HT-29 (cell line): ENCODE data around the gene KMT2D. TPM values are rescaled to one million over a fixed set of nuclear protein-coding genes. Genes with fewer than 3 reads are reported as not detected.

Source experiments
- DNase-seq: peaks from one replicate; pipeline ENCODE4 v3.0.0-alpha.2; 2015; ENCODE audit warnings: low spot score
- total RNA-seq: library from RNA; depleted of rRNA; stranded (reverse); fragments of >200 nt; shearing (Covaris generic); gene quantifications from 2 replicates; pipeline ENCODE4 v1.2.3, GENCODE V29; 2014; rRNA removed

KMT2D gene
- total RNA-seq: 28.3 and 32.4 TPM in 2 replicates

DNA sequence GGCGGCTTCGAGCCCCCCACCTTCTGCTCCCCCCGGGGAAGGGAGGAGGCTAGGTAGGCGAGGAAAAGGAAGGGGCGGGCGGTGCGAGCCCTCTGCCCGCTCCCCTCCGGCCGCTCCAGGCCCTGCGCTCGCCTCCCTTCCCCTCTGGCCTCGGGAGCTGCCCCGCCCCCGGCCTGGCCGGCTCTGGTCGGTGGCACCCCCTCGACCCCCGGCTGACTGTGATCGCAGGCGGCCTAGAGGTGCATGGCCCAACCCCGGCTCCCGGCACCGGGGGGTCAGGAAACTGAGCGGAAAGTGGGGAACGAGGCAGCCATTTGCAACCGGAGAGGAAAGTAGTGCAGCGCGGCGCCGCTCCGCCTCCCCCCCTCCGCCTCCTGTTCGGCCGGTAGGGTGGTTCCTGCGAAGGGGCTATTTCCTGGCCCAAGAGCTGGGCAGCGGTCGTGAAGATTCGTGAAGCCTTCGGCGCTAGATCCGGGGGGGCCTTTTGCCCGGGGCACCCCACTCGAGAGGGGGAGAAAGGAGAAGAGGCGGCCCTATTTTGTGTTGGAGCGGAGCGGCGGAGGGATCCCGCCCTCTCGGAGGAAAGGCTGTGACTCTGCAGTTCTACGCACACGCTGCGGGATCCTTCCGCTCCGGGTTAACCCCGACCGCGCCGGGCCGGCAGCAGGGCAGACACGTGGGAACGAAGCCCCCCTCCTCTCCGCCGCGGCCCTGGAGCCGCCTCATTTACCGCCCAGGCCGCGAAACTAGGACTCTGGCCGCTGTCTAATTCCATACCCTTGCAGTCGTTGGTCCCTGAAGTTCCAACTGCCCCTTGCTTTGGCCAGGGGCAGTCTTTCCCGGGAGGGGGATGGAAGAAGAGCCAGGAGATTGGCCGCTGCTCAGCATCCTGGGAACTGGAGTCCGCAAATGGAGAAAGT, at the start of gene KMT2D:
Gene KMT2D (minus strand): TSS at position 558 of the 920 bp plus-strand sequence. CDS start 5,470 bp downstream, outside the sequence.
- peak; percentile 90 for DNase-seq

- no peak for DNase-seq
Measured at GRCh38 chr12:49109641-49110463, 49.3 kb upstream of the KMT2D start.

GRCh38 chr12:49108958-49109404, 48.4 kb upstream of the KMT2D start:
- DNase-seq: peak; percentile 53

GRCh38 chr12:49105504-49106084, 45.0 kb upstream of the KMT2D start:
- peak; percentile 51 for DNase-seq

GRCh38 chr12:49104822-49105221, 44.2 kb upstream of the KMT2D start:
- DNase-seq: no peak

- DNase-seq: no peak
Measured at GRCh38 chr12:49100380-49100779, 39.8 kb upstream of the KMT2D start.

- DNase-seq: no peak
Measured at GRCh38 chr12:49098703-49099102, 38.1 kb upstream of the KMT2D start.

GRCh38 chr12:49098035-49098451, 37.4 kb upstream of the KMT2D start:
- DNase-seq: peak; percentile 70

DNA sequence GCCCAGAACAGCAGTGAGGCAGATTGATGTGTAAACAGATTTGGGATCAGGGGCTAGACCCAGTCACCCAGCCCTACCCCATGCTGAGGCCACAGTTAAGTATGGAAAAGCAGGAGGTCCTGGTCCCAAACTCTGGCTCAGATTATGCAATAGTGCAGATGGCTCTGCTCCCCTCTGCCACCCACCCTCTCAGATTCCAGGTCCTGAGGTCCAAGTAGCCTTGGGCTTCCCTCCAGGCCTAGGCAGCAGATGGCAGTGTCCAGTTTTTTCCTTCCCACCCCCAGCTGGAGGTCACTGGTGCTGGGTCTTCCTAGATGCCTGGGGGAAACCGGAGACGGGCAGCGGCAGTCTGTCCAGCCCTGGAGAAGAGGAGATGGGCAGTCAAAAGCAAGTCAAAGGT, 36.8 kb upstream of the KMT2D start:
- no peak for DNase-seq

DNA sequence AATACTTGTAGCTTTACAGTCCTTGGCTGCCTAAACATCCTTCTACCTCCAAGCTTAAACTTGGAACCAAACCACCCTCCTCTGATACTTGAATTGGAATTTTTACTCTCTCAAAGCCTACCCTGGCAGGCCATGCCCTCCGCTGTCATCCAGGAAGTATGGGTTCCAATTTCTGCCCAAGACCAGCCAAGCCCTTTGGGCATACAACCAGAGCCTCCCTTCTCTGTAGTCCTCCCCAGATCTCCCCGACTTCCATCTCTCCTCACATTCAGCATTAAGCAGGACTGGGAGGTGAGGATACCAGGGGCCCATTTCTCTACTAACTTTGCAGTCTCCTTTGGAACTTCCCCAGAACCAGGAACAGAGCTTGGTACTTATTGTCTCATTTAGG, 34.4 kb upstream of the KMT2D start:
- no peak for DNase-seq

DNA sequence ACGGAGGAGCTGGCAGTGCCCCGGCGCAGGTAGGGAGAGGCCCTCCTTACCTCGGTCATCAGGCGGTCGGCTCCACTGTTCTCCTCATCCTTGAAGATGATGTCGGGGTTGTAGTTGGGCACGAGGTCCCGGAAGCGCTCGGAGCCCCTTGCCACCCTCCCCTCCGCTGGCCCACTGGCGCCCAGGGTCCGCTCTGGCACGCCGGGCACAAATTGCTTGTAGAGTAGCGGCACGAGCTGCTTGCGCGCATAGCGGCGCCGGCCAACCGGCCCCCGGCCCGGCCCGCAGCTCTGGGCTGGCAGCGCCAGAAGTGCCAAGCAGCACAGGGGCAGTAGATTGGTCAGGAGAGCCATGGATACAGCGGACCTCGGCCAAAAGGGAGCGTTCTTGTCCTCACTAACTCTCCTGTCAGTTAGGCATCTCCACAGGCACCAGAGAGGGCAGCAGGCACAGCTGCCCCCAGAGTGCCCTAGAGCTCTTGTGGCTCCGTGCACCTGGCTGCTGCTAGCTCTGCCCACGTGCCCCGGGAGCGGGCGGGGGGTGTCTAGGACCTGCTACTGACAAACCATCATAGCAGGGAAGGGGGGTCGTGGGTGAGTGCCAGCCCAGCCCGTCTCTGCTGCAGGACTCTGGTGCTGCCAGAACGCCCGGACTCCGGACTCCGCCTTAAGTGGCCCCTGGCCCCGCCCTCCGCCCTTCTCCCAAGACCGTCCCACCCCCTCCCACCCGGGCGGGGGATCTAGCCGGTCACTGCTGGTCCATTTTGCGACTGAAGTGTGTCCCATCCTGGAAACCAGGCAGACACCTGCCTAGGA, 33.8 kb upstream of the KMT2D start, which contains the start of gene DHH:
Gene DHH (minus strand): TSS at position 642 of the 815 bp plus-strand sequence. CDS start 289 bp downstream, at position 353.
- no peak for DNase-seq

- DNase-seq: no peak
Measured at GRCh38 chr12:49093792-49094159, 33.2 kb upstream of the KMT2D start.

GRCh38 chr12:49092816-49093406, 32.3 kb upstream of the KMT2D start:
- DNase-seq: no peak

DNA sequence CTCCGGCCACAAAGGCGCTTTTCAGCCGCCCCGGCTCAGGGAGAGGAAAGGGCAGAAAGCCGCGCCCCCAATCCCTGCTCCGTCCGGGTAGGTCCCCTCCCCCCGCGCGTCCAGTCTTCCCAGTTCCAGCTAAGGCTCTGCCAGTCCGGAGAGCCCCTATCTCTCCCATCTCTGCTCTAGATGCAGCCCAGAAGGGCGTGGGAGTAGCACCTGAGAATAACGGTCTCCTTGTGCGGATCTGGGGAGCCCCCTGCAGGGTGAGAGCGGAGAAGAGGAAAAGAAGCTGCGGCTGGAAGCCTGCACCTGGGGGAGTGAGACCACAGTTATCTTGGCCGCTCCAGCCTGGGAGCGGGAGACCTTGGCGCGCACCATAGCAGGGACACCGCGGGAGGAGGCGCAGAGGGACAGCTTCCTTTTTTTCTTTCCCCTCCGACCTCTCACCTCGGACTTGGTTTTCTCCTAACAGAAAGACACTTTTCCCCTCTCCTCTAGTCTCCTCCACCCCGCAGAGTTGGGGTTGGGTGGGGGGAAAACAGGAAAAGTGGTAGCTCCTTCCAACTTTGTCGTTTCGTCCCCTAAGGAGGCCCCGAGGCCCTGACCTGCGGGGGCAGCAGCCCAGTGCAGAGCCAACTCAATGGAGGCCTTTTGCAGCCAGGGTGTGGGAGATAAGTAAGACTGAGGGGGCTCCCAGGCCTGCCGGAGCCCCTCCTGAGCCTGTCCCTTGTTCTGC, 31.7 kb upstream of the KMT2D start:
- DNase-seq: peak; percentile 58

DNA sequence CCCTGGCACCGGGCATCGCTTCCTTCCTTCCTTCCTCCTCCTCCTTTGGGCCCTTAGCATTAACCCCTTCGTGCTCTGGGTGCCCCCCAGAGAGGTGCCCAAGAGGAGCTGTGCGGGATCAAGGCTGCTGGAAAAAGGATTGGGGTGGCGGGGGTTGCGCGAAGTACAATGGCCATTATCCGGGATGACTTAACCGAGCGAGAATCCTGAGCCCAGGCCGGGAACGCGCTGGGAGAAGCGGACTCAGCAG, 31.2 kb upstream of the KMT2D start:
- no peak for DNase-seq

- DNase-seq: no peak
Measured at GRCh38 chr12:49091056-49091835, 30.7 kb upstream of the KMT2D start.

DNA sequence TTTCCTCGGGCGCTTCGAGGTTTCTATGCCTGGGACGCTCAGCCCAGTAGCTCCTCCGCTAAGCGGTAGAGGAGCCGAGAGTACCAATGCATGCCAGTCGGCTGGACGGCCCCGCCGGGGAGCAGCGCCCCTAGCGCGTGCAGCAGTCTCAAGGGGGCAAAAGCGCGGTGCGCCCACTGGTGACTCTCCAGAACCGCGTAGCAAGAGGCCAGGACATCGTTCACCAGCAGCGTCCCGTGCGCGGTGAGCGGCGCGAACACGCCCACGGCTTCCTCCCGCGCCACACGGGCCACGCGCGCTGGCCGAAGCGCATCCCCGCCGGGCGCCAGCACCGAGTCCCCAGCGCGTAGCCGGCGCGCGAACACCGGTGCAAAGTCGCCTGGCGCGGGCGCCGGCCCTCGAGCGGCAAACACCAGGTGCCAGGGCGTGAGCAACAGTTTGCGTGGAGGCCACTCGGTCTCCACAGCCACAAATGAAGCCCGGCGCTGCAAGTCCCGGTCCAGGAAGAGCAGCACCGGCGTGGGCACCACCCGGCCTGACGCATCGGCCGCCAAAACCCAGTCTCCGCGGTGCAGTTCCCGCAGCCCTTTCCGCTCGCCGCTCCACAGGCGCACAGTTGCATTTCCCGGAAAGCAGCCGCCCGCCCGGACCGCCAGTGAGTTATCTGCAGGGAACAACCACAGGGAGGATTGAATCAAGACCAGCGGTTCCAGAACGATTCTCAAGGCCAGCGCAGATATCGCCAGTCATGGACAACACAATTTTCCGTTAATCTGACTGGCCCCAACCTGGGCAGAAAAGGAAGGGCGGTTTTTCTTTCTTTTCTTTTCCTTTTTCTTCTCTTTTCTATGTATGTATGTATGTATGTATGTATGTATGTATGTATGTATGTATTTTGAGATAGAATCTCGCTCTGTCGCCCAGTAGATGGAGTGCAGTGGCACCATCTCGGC, 29.5 kb upstream of the KMT2D start:
- no peak for DNase-seq

- DNase-seq: no peak
Measured at GRCh38 chr12:49088932-49089330, 28.3 kb upstream of the KMT2D start.
